Esophagus (tissue), 2 donors: Measurements from ENCODE around the gene COL11A2. TPM values are rescaled to one million over a fixed set of nuclear protein-coding genes. Genes with fewer than 3 reads are reported as not detected.
"Not testable (repeated sequence)": the region's sequence is repeated elsewhere in the genome, so short reads cannot be mapped to it uniquely, and the experiment has no call there.

Experiments used
- H3K27ac ChIP-seq, 2 donors: one replicate each; pipeline ENCODE4 v1.5.1; 2013; ENCODE audit warnings: low read depth in 2 of 2, mild to moderate bottlenecking in 2 of 2, inconsistent platforms in 1 of 2, low read length in 1 of 2, moderate library complexity in 1 of 2
- H3K27me3 ChIP-seq, 2 donors: one replicate each; pipeline ENCODE4 v1.6.1; 2013; ENCODE audit warnings: low read length in 2 of 2, control low read depth in 1 of 2, mild to moderate bottlenecking in 1 of 2; ENCODE audit not compliant: insufficient read depth in 2 of 2, control insufficient read depth in 1 of 2
- H3K36me3 ChIP-seq, 2 donors: one replicate each; pipeline ENCODE4 v1.6.1; 2013; ENCODE audit warnings: low read length in 1 of 2; ENCODE audit not compliant: control insufficient read depth in 2 of 2, insufficient read depth in 2 of 2
- H3K4me1 ChIP-seq, 2 donors: one replicate each; pipeline ENCODE4 v1.6.1; 2013; ENCODE audit warnings: low read length in 1 of 2; ENCODE audit not compliant: control insufficient read depth in 2 of 2, insufficient read depth in 2 of 2
- H3K4me3 ChIP-seq, 2 donors: one replicate each; pipeline ENCODE4 v1.5.1; 2013; ENCODE audit warnings: low read length in 2 of 2, mild to moderate bottlenecking in 2 of 2, low read depth in 1 of 2, moderate library complexity in 1 of 2
- H3K9me3 ChIP-seq, 2 donors: one replicate each; pipeline ENCODE4 v1.6.1; 2013; ENCODE audit warnings: mild to moderate bottlenecking in 2 of 2, low read depth in 1 of 2, low read length in 1 of 2, moderate library complexity in 1 of 2; ENCODE audit not compliant: control insufficient read depth in 2 of 2, insufficient read depth in 1 of 2
- WGBS, 2 donors: extraction: QIAGEN DNeasy Blood & Tissue Kit; methylation state at CpG; one replicate each; pipeline ENCODE4 v1.1.7; 2013; 5-methylcytosine and 5-hydroxymethylcytosine counted together
- polyA plus RNA-seq, 2 donors: library from polyadenylated mRNA; stranded (reverse); fragments of 200-250 nt; gene quantifications; one replicate each; pipeline ENCODE4 v1.2.3, GENCODE V29; 2013
- donor health status: healthy with polysubstance abuse.
- donor health status: Bipolar disorder and iron deficiency.

Gene COL11A2
- polyA plus RNA-seq, 2 donors: 0.38 to 1.3 TPM

- WGBS, 2 donors: 18 to 24% methylated on average over 13 of the region's 13 CpGs
- H3K4me1 ChIP-seq: peaks cover 2 to 6% of the 10 kb centered on the region in 2 donors
- no peak overlapping the region for H3K4me3 ChIP-seq
- no peaks in the 10 kb centered on the region for H3K36me3 ChIP-seq
- H3K27me3 ChIP-seq: no peaks in the 10 kb centered on the region
- H3K27ac ChIP-seq: peak overlapping the region; percentile 20 to 78
- H3K9me3 ChIP-seq: no peaks in the 10 kb centered on the region
Observed at GRCh38 chr6:33160728-33161344, 31.4 kb downstream of the COL11A2 start.

GRCh38 chr6:33160096-33160495 lies 32.2 kb downstream of the COL11A2 start:
- Histone ChIP-seq H3K36me3 (no peaks in the 10 kb centered on the region), H3K27me3 (no peaks in the 10 kb centered on the region), H3K4me3 (no peak overlapping the region), H3K4me1 (peaks cover 2 to 6% of the 10 kb centered on the region in 2 donors), H3K27ac (no peak overlapping the region), H3K9me3 (no peaks in the 10 kb centered on the region)
- WGBS, 2 donors: 88 to 90% methylated on average over 11 of the region's 11 CpGs

GRCh38 chr6:33156964-33157363 lies 35.3 kb downstream of the COL11A2 start:
- Histone ChIP-seq H3K27me3 (no peaks in the 10 kb centered on the region), H3K4me1 (peaks cover 0 to 3% of the 10 kb centered on the region in 2 donors), H3K27ac (no peak overlapping the region), H3K9me3 (no peaks in the 10 kb centered on the region), H3K4me3 (no peak overlapping the region), H3K36me3 (no peaks in the 10 kb centered on the region)
- WGBS, 2 donors: 75 to 92% methylated on average over 2 of the region's 2 CpGs

GRCh38 chr6:33156561-33156960 lies 35.7 kb downstream of the COL11A2 start:
- Histone ChIP-seq H3K36me3 (no peaks in the 10 kb centered on the region), H3K4me3 (no peak overlapping the region), H3K4me1 (no peaks in the 10 kb centered on the region), H3K27me3 (no peaks in the 10 kb centered on the region), H3K27ac (no peak overlapping the region), H3K9me3 (no peaks in the 10 kb centered on the region)
- WGBS, 2 donors: 84 to 90% methylated on average over 6 of the region's 6 CpGs

- 52 to 60% methylated on average over 4 of the region's 4 CpGs for WGBS, 2 donors
- Histone ChIP-seq H3K27me3 (no peaks in the 10 kb centered on the region), H3K27ac (no peak overlapping the region), H3K4me1 (no peaks in the 10 kb centered on the region), H3K36me3 (no peaks in the 10 kb centered on the region), H3K9me3 (no peaks in the 10 kb centered on the region), H3K4me3 (no peak overlapping the region)
Observed at GRCh38 chr6:33154349-33154748, 37.9 kb downstream of the COL11A2 start.

GRCh38 chr6:33151050-33151449 lies 41.2 kb downstream of the COL11A2 start:
- Histone ChIP-seq H3K4me3 (no peak overlapping the region), H3K9me3 (no peaks in the 10 kb centered on the region), H3K36me3 (no peaks in the 10 kb centered on the region), H3K27me3 (no peaks in the 10 kb centered on the region), H3K27ac (no peak overlapping the region), H3K4me1 (no peaks in the 10 kb centered on the region)
- 91% methylated on average over 1 of the region's 1 CpG for WGBS, 2 donors

- H3K27me3 ChIP-seq, H3K4me3 ChIP-seq, H3K27ac ChIP-seq, H3K9me3 ChIP-seq, H3K4me1 ChIP-seq, H3K36me3 ChIP-seq: not testable (repeated sequence)
- 81 to 97% methylated on average over 3 of the region's 3 CpGs for WGBS, 2 donors
Observed at GRCh38 chr6:33150560-33150959, 41.7 kb downstream of the COL11A2 start.

GRCh38 chr6:33147807-33148666 lies 44.2 kb downstream of the COL11A2 start:
- 42 to 45% methylated on average over 8 of the region's 8 CpGs for WGBS, 2 donors
- no peaks in the 10 kb centered on the region for H3K9me3 ChIP-seq
- H3K36me3 ChIP-seq: no peaks in the 10 kb centered on the region
- H3K4me1 ChIP-seq: no peaks in the 10 kb centered on the region
- no peaks in the 10 kb centered on the region for H3K27me3 ChIP-seq
- no peak overlapping the region for H3K4me3 ChIP-seq
- no peak overlapping the region for H3K27ac ChIP-seq

- H3K27me3 ChIP-seq: no peaks in the 10 kb centered on the region
- H3K9me3 ChIP-seq: no peaks in the 10 kb centered on the region
- H3K4me3 ChIP-seq: no peak overlapping the region
- H3K4me1 ChIP-seq: no peaks in the 10 kb centered on the region
- H3K27ac ChIP-seq: no peak overlapping the region
- WGBS, 2 donors: 6 to 18% methylated on average over 1 of the region's 1 CpG
- no peaks in the 10 kb centered on the region for H3K36me3 ChIP-seq
Observed at GRCh38 chr6:33144373-33144772, 47.9 kb downstream of the COL11A2 start.
